PC-3 (cell line): ENCODE results near the gene OCA2. TPM values are rescaled to one million over a fixed set of nuclear protein-coding genes. Genes with fewer than 3 reads are reported as not detected.

Experiments used
- ATAC-seq: fragments of 200-7000 bp; cut with Tn5 transposase; 2 replicates; pipeline ENCODE4 v1.9.1; 2020; ENCODE audit warnings: mild to moderate bottlenecking, moderate library complexity
- BruUV-seq: library from RNA; stranded (reverse); fragments of 400-500 nt; replicated peaks from 2 replicates; lab custom pipeline; 2021; lab: Mats Ljungman, UMichigan
- CTCF ChIA-PET: fragments of 300-600 bp; sonication (Branson Sonifier 250); formaldehyde crosslinking; loops from one replicate; lab custom pipeline; 2022; ENCODE audit warnings: antibody characterized with exemption; lab: Charles Lee
- POLR2A ChIA-PET: fragments of 300-600 bp; sonication (Branson Sonifier 250); formaldehyde crosslinking; loops from one replicate; lab custom pipeline; 2022; ENCODE audit warnings: antibody characterized with exemption; ENCODE audit not compliant: unreplicated experiment; lab: Charles Lee
- DNase-seq: peaks from one replicate; pipeline ENCODE4 v3.0.0-alpha.2; 2015
- H2AFZ ChIP-seq: fragments of 300-600 bp; sonication (generic); 2 replicates; pipeline ENCODE4 v1.6.0; 2016; ENCODE audit warnings: antibody characterized with exemption, low read length
- H3F3A ChIP-seq: fragments of 300-600 bp; sonication (generic); one replicate; pipeline ENCODE4 v1.6.0; 2017; ENCODE audit warnings: antibody characterized with exemption, low read length, control low read depth, mild to moderate bottlenecking; ENCODE audit not compliant: unreplicated experiment
- H3K27ac ChIP-seq: fragments of 300-600 bp; sonication (generic); 2 replicates; pipeline ENCODE4 v1.5.1; 2016; ENCODE audit warnings: mild to moderate bottlenecking, low read length
- H3K27me3 ChIP-seq: fragments of 300-600 bp; sonication (generic); 2 replicates; pipeline ENCODE4 v1.6.1; 2016; ENCODE audit warnings: low read length, mixed read lengths
- H3K36me3 ChIP-seq: fragments of 300-600 bp; sonication (generic); 2 replicates; pipeline ENCODE4 v1.6.1; 2016; ENCODE audit warnings: low read depth, mixed run types, low read length, mixed read lengths
- H3K4me1 ChIP-seq: fragments of 300-600 bp; sonication (generic); 2 replicates; pipeline ENCODE4 v1.5.1; 2016; ENCODE audit warnings: low read length; ENCODE audit not compliant: insufficient read depth
- H3K4me2 ChIP-seq: fragments of 300-600 bp; sonication (generic); 2 replicates; pipeline ENCODE4 v1.6.0; 2016; ENCODE audit warnings: low read length
- H3K4me3 ChIP-seq: fragments of 300-600 bp; sonication (generic); 2 replicates; pipeline ENCODE4 v1.5.1; 2016; ENCODE audit warnings: mild to moderate bottlenecking, low read length, mixed read lengths
- H3K79me2 ChIP-seq: fragments of 300-600 bp; sonication (generic); 2 replicates; pipeline ENCODE4 v1.6.1; 2017; ENCODE audit warnings: low read length, mixed read lengths
- H3K9ac ChIP-seq: fragments of 300-600 bp; sonication (generic); 2 replicates; pipeline ENCODE4 v1.6.0; 2016; ENCODE audit warnings: mild to moderate bottlenecking, low read length
- H3K9me2 ChIP-seq: fragments of 300-600 bp; sonication (generic); replicated peaks from 2 replicates; pipeline ENCODE4 v1.6.1; 2016; ENCODE audit warnings: mixed run types, low read length, mixed read lengths
- H3K9me3 ChIP-seq: fragments of 300-600 bp; sonication (generic); 2 replicates; pipeline ENCODE4 v1.6.1; 2016; ENCODE audit warnings: low read length, mixed read lengths
- H4K20me1 ChIP-seq: fragments of 300-600 bp; sonication (generic); 2 replicates; pipeline ENCODE4 v1.6.1; 2016; ENCODE audit warnings: low read length, mixed read lengths
- EZH2 ChIP-seq: fragments of 300-600 bp; sonication (generic); IDR thresholded peaks from one replicate; pipeline ENCODE4 v1.6.1; 2017; ENCODE audit warnings: antibody characterized with exemption, mild to moderate bottlenecking, low read length; ENCODE audit not compliant: unreplicated experiment
- EZH2phosphoT487 ChIP-seq: fragments of 300-600 bp; sonication (generic); IDR thresholded peaks from 2 replicates; pipeline ENCODE4 v1.6.1; 2018; ENCODE audit warnings: mild to moderate bottlenecking, antibody characterized with exemption, low read length, borderline replicate concordance
- intact Hi-C: fragments of 100-400 bp; cut with micrococcal nuclease; formaldehyde crosslinking; loops from 2 replicates; pipeline ENCODE4 v1.9.0; 2023
- total RNA-seq: library from RNA; depleted of rRNA; stranded (reverse); fragments of >200 nt; gene quantifications from 2 replicates; pipeline ENCODE4 v1.2.3, GENCODE V29; 2014
- TF ChIP-seq, protein P1 (sequence below): fragments of 300-600 bp; sonication (generic); conservative IDR thresholded peaks from 2 replicates; pipeline ENCODE4 v1.5.1; 2017; ENCODE audit warnings: antibody characterized with exemption, low read depth, mild to moderate bottlenecking, low read length

OCA2 gene
- total RNA-seq, 1 experiment from 2014 or later = not detected

DNA sequence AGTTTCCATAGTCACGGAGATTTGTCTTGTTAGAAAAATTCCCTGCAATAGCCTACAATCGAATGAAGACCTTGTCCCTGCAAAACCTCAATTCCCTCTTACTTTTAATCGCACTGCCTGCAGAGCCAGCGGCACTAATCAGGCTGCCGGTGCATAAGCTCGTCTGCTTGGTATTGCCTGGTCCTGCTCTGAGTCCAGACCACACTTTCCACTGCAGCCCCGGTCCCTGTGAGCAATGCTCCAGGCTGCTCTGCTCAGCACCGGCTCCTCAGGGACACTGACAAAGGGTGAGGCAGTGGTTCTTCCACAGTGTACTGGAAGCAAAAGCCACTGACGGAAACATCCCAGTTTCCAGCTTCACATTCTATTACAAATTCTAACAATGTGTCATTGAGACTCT, 164.3 kb downstream of the OCA2 start:
- H3F3A ChIP-seq = no peaks in the 10 kb centered on the region
- no peak overlapping the region for H3K4me2 ChIP-seq
- H3K9me3 ChIP-seq = peaks cover 19% of the 10 kb centered on the region
- no peak overlapping the region for H3K4me3 ChIP-seq
- no TSS peak for BruUV-seq
- CTCF ChIA-PET = no interaction called here
- ATAC-seq = no peak
- H3K27me3 ChIP-seq = no peaks in the 10 kb centered on the region
- no peaks in the 10 kb centered on the region for H3K36me3 ChIP-seq
- H3K9me2 ChIP-seq = no peaks in the 10 kb centered on the region
- H3K4me1 ChIP-seq = no peaks in the 10 kb centered on the region
- H3K9ac ChIP-seq = no peak overlapping the region
- no peaks in the 10 kb centered on the region for H4K20me1 ChIP-seq
- TF ChIP-seq EZH2phosphoT487 (no peak), EZH2 (no peak)
- TF ChIP-seq, protein P1, sequence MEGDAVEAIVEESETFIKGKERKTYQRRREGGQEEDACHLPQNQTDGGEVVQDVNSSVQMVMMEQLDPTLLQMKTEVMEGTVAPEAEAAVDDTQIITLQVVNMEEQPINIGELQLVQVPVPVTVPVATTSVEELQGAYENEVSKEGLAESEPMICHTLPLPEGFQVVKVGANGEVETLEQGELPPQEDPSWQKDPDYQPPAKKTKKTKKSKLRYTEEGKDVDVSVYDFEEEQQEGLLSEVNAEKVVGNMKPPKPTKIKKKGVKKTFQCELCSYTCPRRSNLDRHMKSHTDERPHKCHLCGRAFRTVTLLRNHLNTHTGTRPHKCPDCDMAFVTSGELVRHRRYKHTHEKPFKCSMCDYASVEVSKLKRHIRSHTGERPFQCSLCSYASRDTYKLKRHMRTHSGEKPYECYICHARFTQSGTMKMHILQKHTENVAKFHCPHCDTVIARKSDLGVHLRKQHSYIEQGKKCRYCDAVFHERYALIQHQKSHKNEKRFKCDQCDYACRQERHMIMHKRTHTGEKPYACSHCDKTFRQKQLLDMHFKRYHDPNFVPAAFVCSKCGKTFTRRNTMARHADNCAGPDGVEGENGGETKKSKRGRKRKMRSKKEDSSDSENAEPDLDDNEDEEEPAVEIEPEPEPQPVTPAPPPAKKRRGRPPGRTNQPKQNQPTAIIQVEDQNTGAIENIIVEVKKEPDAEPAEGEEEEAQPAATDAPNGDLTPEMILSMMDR = no peak
- H2AFZ ChIP-seq = no peak overlapping the region
- POLR2A ChIA-PET = no interaction called here
- H3K79me2 ChIP-seq = no peaks in the 10 kb centered on the region
- no peak for DNase-seq
- H3K27ac ChIP-seq = no peak overlapping the region
- intact Hi-C loops = no loop called here

DNA sequence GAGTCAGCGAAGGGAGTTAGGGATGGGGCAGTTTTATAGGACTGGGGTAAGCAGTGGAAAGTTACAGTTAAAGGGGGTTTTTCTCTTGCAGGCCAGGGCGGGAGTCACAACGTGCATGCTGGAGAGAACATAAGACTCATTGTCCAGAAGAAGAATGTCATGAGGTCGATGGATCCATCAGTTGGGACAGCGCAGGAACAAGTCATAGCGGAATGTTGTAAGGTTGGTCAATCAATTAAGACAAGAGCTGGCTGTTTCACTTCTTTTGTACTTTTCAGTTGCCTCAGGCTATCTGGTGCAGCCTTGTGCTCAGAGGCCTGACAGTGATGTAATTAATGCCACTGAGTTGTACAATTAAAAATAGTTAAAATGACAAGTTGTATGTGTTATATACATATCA, 165.6 kb downstream of the OCA2 start:
- DNase-seq (no peak), ATAC-seq (no peak)
- Histone ChIP-seq H3K36me3 (no peaks in the 10 kb centered on the region), H3K9ac (no peak overlapping the region), H3K4me1 (no peaks in the 10 kb centered on the region), H3K9me3 (peaks cover 26% of the 10 kb centered on the region), H3K79me2 (no peaks in the 10 kb centered on the region), H3K4me3 (no peak overlapping the region), H3K27ac (no peak overlapping the region), H3K27me3 (no peaks in the 10 kb centered on the region), H3F3A (no peaks in the 10 kb centered on the region), H2AFZ (no peak overlapping the region), H3K4me2 (no peak overlapping the region), H4K20me1 (no peaks in the 10 kb centered on the region), H3K9me2 (no peaks in the 10 kb centered on the region)
- POLR2A ChIA-PET = no interaction called here
- TF ChIP-seq, protein P1 = no peak
- no peak for TF ChIP-seq EZH2
- no peak for TF ChIP-seq EZH2phosphoT487
- intact Hi-C loops = no loop called here
- CTCF ChIA-PET = no interaction called here
- BruUV-seq = no TSS peak

DNA sequence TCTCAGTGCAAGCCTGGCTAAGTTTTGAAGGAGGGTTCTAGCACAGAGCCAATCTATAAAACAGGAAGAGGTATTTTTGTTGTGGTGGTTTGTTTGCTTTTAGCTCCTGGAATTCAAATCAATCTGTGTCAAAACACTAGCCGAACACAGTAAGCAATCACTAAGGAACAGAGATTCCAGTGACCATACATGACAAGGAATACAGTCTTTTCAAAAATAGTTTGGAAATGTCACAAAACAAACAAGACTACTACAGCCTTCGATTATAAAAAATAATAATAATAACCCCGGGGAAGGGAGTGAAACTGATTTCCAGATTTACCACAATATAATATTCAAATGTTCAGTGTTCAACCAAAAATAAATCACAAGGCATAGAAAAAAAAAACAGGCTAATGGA, 166.5 kb downstream of the OCA2 start:
- Histone ChIP-seq H3K4me2 (no peak overlapping the region), H4K20me1 (no peaks in the 10 kb centered on the region), H3K4me1 (no peaks in the 10 kb centered on the region), H3K9ac (no peak overlapping the region), H3K79me2 (no peaks in the 10 kb centered on the region), H2AFZ (no peak overlapping the region), H3K9me2 (no peaks in the 10 kb centered on the region), H3K9me3 (peaks cover 25% of the 10 kb centered on the region), H3K36me3 (no peaks in the 10 kb centered on the region), H3K27ac (no peak overlapping the region), H3K4me3 (no peak overlapping the region), H3F3A (no peaks in the 10 kb centered on the region), H3K27me3 (no peaks in the 10 kb centered on the region)
- ChIA-PET CTCF (no interaction called here), POLR2A (no interaction called here)
- DNase-seq (no peak), ATAC-seq (no peak)
- no peak for TF ChIP-seq EZH2
- no peak for TF ChIP-seq EZH2phosphoT487
- TF ChIP-seq, protein P1 = no peak
- no TSS peak for BruUV-seq
- intact Hi-C loops = no loop called here
